ENCODE data around the gene FTCD. TPM values are rescaled to one million over a fixed set of nuclear protein-coding genes. Genes with fewer than 3 reads are reported as not detected.
A peak's percentile ranks its signal among the peaks of the same experiment; 100 is the strongest.

The FTCD gene
- total and polyA plus RNA-seq, 2 of the 8 experiments (the other 6 are each of a cell fraction or from before 2014, with no cell fraction given): 3.3 to 4.9 TPM

DNA sequence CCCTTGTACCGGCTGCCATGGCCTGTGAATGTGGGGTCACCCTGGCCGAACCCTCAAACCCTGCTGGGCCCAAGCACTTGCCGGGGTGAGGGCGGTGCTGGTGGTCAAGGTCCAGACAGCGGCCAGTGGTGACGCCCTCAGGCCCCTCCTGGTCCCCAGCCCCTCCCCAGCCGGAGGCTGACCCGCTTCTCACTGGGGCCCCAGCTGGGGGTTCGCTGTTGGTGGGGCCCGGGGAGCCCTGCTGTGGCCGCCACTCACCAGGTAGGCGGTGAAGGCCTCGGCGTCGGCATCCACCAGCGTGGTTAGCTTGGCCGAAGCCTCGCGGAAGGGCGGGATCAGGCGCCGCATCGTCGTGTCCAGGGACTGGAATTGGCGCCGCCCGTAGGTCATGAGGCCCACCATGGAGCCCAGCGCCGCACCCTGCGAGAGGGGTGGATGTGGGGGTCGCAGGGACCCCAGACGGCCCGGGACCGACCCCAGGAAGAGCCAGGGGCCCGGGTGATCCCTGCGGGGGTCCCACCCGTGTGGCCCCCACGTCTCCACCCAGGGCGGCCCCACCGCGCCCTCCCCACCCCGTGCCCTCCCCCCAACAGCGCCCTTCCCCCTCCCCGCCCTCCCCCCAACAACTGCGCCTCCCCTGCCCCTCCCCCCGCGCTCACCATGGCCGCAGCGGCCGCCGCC lies 10.1 kb downstream of the FTCD start:
- DNase-seq (ENCODE audit: low read depth in 1 of 2, low spot score in 2 of 2): no peak
- Histone ChIP-seq H3K4me1 (replicated peaks in 1 of 4; ENCODE audit: control insufficient read depth in 3 of 4, insufficient read depth in 4 of 4, low read length in 3 of 4) (peaks cover 0 to 4% (median 0%) of the 10 kb centered on the region in 4 experiments; a peak in 3 of 7 replicates), H3K9me3 (ENCODE audit: insufficient read depth in 2 of 2, low read depth in 1 of 2, low read length in 1 of 2) (peaks cover 0 to 8% of the 10 kb centered on the region in 2 experiments; a peak in 1 of 4 replicates), H3K23me2 (ENCODE audit: low read depth, low read length) (no peaks in the 10 kb centered on the region), H2BK20ac (ENCODE audit: low read length) (no peak overlapping the region), H3K4me2 (ENCODE audit: insufficient read depth in 1 of 2, low read depth in 2 of 2, low read length in 2 of 2) (no peak overlapping the region), H4K91ac (replicated peaks; ENCODE audit: insufficient read length, low read length) (no peak overlapping the region), H3K79me1 (ENCODE audit: low read depth, low read length) (no peaks in the 10 kb centered on the region), H4K8ac (ENCODE audit: extremely low read depth, insufficient read depth, low read length) (peak overlapping the region; percentile 12; the same call in 1 of the 2 replicates), H3K18ac (ENCODE audit: extremely low read depth, low read length) (no peak overlapping the region; the same call in 1 of the 2 replicates), H3K27ac (ENCODE audit: low read depth, low read length) (no peak overlapping the region), H3K79me2 (ENCODE audit: control insufficient read depth in 1 of 2, insufficient read depth in 2 of 2, low read length in 2 of 2) (no peaks in the 10 kb centered on the region), H2BK15ac (ENCODE audit: low read length) (no peak overlapping the region), H3K27me3 (replicated peaks in 1 of 4; ENCODE audit: control insufficient read depth in 3 of 4, extremely low read depth in 1 of 4, insufficient read depth in 3 of 4, low read length in 3 of 4) (peaks cover 0 to 12% (median 2%) of the 10 kb centered on the region in 4 experiments; a peak in 3 of 7 replicates), H2AK5ac (ENCODE audit: low read depth, low read length) (no peak overlapping the region), H3K9ac (replicated peaks in 1 of 4; ENCODE audit: extremely low read depth in 1 of 4, low read depth in 3 of 4, low read length in 3 of 4) (no peak overlapping the region), H4K20me1 (replicated peaks in 1 of 2; ENCODE audit: control insufficient read depth in 1 of 2, insufficient read depth in 2 of 2, low read length in 2 of 2) (no peaks in the 10 kb centered on the region), H2BK5ac (ENCODE audit: low read depth, low read length) (no peak overlapping the region), H2BK12ac (ENCODE audit: low read depth, low read length) (no peak overlapping the region), H4K5ac (ENCODE audit: insufficient read length, low read depth, low read length) (no peak overlapping the region), H3K4ac (replicated peaks; ENCODE audit: insufficient read length, low read depth, low read length) (no peak overlapping the region), H2BK120ac (replicated peaks; ENCODE audit: low read depth, low read length) (no peak overlapping the region), H3K4me3 (ENCODE audit: extremely low read depth in 1 of 4, insufficient read depth in 2 of 4, low read depth in 3 of 4, low read length in 4 of 4) (no peak overlapping the region), H3K56ac (replicated peaks; ENCODE audit: insufficient read length, low read depth, low read length) (no peak overlapping the region), H3K36me3 (ENCODE audit: control insufficient read depth in 2 of 4, insufficient read depth in 4 of 4, low read length in 3 of 4) (no peaks in the 10 kb centered on the region; a peak in 1 of 8 replicates), H3K14ac (ENCODE audit: insufficient read length) (no peak overlapping the region), H2AFZ (ENCODE audit: low read length) (no peak overlapping the region), H3K23ac (ENCODE audit: insufficient read length) (no peak overlapping the region)
- ChIA-PET POLR2A (ENCODE audit: partially characterized antibody) (no interaction called here), CTCF (ENCODE audit: partially characterized antibody) (no interaction called here)
- FAIRE-seq: no peak
- TF ChIP-seq SIX5 (IDR thresholded peaks at IDR 0.05; ENCODE audit: low read depth, low read length): no peak
- TF ChIP-seq YY1 (IDR thresholded peaks at IDR 0.05; ENCODE audit: low read depth, low read length): no peak
- no peak for TF ChIP-seq GTF2F1 (IDR thresholded peaks at IDR 0.05; ENCODE audit: borderline replicate concordance, low read depth, low read length)
- no peak for TF ChIP-seq EGR1 (IDR thresholded peaks at IDR 0.05; ENCODE audit: borderline replicate concordance, low read depth, low read length)
- 93% methylated on average over 20 of the region's 51 CpGs; no CpG with 5 or more reads in 1 of the 2 experiments for WGBS, 2 experiments (ENCODE audit: extremely low coverage in 1 of 2, insufficient coverage in 1 of 2, insufficient read length in 1 of 2, insufficient replicate concordance in 2 of 2, low coverage in 1 of 2, low lambda C conversion rate in 2 of 2, missing lambda C conversion rate in 1 of 2)

All from H1 (cell line).